Femur (tissue), 1 donor: Measurements from ENCODE around the gene VAPB.

Experiments
- DNase-seq: peaks from one replicate; pipeline ENCODE4 v3.0.0-alpha.2; 2017

VAPB gene

GRCh38 chr20:58466095-58466708 is 77.2 kb downstream of the VAPB start:
- no peak for DNase-seq

- no peak for DNase-seq
Observed at GRCh38 chr20:58466729-58467571, 77.9 kb downstream of the VAPB start.

GRCh38 chr20:58467572-58468527 is 78.8 kb downstream of the VAPB start:
- no peak for DNase-seq

- DNase-seq = peak; percentile 71
Observed at GRCh38 chr20:58469616-58470015, 80.6 kb downstream of the VAPB start.

GRCh38 chr20:58470336-58471192 is 81.5 kb downstream of the VAPB start:
- no peak for DNase-seq

- peak; percentile 95 for DNase-seq
Observed at GRCh38 chr20:58471193-58472164, 82.5 kb downstream of the VAPB start.

- no peak for DNase-seq
Observed at GRCh38 chr20:58472273-58473018, 83.4 kb downstream of the VAPB start.

GRCh38 chr20:58473453-58474425 is 84.7 kb downstream of the VAPB start:
- no peak for DNase-seq

GRCh38 chr20:58475466-58475865 is 86.4 kb downstream of the VAPB start:
- no peak for DNase-seq

GRCh38 chr20:58478141-58478805 is 89.2 kb downstream of the VAPB start:
- DNase-seq = no peak

GRCh38 chr20:58479726-58480440 is 90.9 kb downstream of the VAPB start:
- peak; percentile 67 for DNase-seq

- peak; percentile 84 for DNase-seq
Observed at GRCh38 chr20:58480551-58481336, 91.7 kb downstream of the VAPB start.

- peak; percentile 63 for DNase-seq
Observed at GRCh38 chr20:58481481-58482021, 92.5 kb downstream of the VAPB start.

- no peak for DNase-seq
Observed at GRCh38 chr20:58482416-58482815, 93.4 kb downstream of the VAPB start.

GRCh38 chr20:58483051-58483450 is 94.0 kb downstream of the VAPB start:
- no peak for DNase-seq

- DNase-seq = no peak
Observed at GRCh38 chr20:58483470-58483869, 94.4 kb downstream of the VAPB start.

GRCh38 chr20:58485393-58485792 is 96.4 kb downstream of the VAPB start:
- DNase-seq = no peak
